CD4-positive, alpha-beta T cell treated with Interleukin-12 subunit alpha and Interleukin-12 subunit beta, for 1 hour (primary cell): ENCODE data around the gene ERG.

ENCODE experiments used
- DNase-seq: peaks from one replicate; pipeline ENCODE4 v3.0.0-alpha.2; 2020

ERG gene

DNA sequence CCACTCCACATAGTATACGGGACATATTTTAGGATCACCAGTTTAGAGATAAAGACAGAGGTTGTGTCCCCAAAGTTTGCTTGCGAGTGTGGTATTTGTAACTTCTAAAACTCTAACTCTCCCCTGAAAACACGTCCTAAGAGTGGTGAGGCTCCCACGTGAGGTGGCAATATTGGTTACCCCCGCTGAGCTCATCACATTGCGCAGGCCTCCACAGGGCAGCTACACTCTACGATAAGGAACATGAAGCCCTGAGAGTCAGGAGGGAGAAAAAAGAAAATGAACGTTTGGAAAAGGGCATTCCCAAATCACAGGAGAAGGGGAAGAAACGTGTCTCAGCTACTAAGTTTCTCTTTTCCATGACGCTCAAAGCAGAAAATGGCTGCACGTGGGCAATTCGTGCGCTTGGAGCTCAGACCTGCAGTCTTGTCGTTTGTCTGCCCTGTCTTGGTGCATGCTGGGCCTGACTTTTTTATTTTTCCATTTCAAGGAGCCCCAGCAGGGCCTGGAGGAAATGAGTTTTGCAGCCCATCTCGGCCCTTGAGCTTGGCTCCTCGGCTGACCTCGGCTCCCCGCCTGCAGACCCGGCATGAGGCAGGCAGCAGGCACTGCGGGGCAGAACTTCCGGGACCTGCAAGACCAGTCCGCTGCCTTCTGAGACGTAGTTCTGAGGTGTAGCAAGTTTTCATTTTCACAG is 25.7 kb downstream of the ERG start:
- no peak for DNase-seq

GRCh38 chr21:38471766-38472165 is 26.5 kb downstream of the ERG start:
- DNase-seq = no peak

GRCh38 chr21:38470755-38471154 is 27.5 kb downstream of the ERG start:
- DNase-seq = no peak

DNA sequence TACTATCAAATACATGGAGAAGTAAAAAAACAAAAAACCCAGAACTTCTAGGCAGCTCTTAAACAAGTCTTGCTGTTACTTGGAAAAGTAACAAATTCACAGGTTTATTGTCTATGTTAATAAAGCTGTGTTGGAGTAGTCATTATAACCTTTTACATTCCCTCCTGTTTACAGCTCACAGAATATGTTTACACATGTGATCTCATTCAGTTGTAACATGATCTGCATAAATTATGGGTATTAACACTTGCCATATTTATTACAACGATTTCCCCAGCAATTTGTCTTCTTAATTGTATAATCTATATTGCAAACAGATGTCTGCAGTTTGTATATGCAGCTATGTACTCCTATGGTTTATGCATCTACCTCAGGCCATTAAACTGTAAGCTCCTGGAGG is 28.6 kb downstream of the ERG start:
- no peak for DNase-seq

DNA sequence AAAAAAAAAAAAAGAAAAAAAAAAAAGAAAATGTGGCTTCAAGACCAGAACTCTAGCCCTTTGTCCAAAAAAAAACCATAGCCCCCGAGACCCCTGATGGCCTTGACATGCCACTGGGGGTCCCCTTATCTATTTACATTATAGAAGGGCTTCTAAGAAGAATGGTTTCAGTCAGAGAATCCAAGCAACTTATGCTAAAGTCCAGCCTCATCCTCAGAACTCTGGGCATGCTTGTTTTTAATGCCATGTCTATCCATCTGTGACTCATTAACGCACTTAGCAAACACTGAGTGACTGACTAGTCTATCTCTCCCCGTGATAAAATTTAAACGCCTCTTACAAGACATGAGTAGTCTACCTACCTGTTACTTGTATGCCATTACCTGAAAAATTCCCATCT is 29.3 kb downstream of the ERG start:
- no peak for DNase-seq

DNA sequence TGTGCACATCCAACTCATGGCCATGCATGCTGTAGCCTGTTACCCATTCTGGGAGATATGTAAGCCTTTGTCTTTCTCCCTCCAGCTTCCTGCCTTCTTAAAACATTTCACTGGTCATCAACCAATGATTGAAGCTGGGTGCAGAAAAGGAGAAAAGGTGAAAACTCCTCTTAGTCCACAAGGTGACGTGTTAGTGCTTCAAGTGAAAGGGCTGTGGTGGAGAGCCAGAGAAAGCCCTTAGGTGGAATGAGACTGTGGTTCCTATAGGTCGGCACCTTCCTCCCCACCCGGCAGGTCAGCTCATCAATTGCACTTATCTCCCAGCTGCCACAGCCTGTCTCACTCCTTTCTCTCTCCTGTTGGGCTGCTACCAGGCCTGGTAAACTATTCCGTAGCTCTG is 30.4 kb downstream of the ERG start:
- DNase-seq = no peak

- DNase-seq = no peak
These were observed 30.9 kb downstream of the ERG start for GRCh38 chr21:38467374-38467773.

DNA sequence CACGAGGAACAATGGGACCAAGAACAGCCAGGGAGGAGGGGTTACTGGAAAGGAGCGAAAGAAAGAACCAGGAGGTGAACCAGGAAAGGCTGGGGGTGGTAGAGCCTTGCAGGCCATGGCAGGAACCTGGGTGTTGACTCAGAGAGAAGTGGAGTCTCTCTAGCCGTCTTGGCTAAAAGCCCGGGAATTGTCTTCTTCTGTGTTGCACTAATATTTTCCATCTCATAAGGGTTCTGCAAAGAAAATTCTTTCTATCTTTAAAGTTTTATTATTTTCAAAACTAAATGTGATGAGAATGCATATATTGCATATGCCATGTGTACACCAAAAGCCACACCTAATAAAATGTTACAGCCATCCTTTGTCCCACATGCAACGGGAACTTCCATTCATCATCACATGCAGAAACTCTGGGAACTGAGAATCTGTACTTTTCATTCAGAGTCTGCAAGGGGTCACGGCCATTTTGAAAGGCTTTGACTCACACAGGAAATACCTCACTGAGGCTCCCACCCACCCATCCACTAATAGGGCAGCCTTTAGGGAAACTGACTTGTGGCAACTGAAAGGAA is 38.0 kb downstream of the ERG start:
- no peak for DNase-seq

DNA sequence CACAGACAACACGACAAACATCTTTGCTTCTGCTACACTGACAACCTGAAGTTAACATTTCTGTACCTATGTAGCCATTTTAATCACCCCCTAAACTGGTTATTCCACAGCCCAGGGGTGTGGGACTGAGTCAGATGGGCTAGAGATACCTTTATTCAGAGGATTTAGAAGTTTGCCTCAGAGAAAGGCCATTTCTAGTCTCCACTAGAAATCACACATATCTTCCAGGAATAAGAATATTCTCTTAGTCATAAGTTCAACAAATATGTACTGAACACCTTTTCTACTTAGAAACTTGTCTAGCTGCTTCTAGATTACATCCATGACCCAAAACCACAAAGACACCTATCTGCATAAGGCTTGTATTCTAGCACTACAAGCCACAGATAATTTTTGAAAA is 38.8 kb downstream of the ERG start:
- no peak for DNase-seq

DNA sequence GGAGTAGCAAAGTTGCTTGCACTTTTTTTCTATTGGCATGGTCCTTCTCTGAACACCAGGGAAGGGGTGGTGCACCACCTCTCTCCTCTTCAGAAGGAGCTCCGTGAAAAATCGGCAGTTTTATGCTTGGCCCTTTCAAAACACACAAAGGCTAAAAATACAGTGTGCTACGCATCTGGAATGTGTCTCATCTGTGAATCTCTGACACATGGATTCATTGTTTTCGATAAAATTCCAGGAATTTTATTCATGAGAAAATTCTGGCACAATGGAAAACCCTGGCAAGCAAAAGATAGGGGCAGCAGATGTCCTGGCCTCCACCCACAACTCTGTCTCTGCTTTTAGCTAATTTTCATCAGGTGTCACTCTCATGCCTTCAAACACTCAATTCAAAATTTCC is 42.9 kb downstream of the ERG start:
- DNase-seq = no peak

- DNase-seq = no peak
These were observed 43.6 kb downstream of the ERG start for GRCh38 chr21:38454702-38455101.

DNA sequence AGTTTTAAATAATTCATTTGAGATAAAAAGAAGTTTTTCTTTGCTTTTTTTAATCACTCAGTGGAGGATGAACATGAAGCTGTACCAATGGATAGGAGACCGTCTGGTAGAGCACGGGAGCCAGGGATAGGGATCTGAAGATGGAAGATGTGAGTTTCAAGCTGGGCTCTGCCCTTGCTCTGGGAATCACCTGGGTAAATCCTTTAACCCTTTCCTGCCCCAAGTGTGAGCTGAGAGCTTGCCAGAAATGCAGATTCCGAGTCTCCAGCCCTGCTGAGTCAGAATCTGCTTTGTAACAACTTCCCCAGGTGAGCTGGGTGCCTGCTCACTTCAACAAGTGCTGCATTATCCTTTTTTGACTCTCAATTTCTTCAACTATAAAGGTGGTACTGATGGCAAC is 44.1 kb downstream of the ERG start:
- DNase-seq = no peak

GRCh38 chr21:38448671-38449385 is 49.4 kb downstream of the ERG start:
- DNase-seq = no peak

DNA sequence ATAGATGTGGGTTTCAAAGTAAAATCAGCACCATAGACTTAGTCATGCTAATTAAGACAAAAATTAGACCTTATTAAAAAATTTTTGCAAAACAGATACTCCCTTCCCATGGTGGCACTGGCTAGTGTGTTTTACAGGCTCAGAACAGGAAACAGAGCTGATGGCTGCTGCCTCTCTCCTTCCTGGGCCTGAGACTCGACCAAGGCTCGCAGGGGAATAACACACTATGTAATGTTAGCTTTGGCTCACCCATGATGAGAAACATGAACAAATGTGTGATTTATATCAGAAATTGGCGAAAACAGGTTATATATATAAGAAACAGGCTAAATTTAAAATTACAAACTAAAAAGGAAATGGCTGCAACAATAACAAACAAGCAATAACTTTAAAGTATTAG is 50.7 kb downstream of the ERG start:
- DNase-seq = no peak

- no peak for DNase-seq
These were observed 53.6 kb downstream of the ERG start for GRCh38 chr21:38444691-38445090.

GRCh38 chr21:38443110-38443509 is 55.2 kb downstream of the ERG start:
- no peak for DNase-seq

DNA sequence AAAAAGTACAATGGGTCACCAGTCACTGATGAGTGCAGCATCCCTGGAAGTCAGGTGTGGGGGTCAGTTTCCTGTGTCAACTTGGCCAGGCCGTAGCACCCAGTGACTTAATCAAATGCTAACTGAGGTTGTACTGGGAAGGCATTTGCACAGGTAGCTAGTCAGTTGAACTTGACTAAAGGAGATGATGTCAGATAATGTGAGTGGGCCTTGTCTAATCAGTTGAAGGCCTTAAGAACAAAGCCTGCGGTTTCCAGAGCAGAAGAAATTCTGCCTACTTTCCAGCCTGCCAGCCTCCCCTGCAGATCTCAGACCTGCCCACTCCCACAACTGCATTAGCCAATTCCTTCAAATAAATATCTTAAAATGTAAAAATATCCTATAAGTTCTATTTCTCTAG is 57.1 kb downstream of the ERG start:
- no peak for DNase-seq

- DNase-seq = no peak
These were observed 57.5 kb downstream of the ERG start for GRCh38 chr21:38440746-38441145.

GRCh38 chr21:38439957-38440356 is 58.3 kb downstream of the ERG start:
- DNase-seq = no peak

DNA sequence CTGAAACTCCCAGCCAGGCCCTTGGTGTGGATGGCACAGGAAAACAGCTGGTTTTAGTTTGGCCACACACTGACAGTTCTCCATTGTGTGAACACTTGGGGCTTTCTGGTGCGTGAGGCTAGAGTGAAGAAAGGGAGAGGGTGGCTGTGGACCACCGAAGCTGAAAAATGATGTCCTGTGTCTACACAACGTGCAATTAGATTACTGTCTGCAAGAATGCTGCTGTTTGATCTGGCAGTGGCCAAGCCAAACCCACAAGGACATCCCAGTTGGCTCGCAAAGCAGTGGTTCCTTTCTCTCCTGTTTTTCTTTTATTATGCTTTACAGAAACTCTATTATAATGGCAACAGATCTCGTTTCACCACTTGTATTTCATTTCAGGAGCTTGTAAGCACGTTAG is 58.9 kb downstream of the ERG start:
- no peak for DNase-seq

DNA sequence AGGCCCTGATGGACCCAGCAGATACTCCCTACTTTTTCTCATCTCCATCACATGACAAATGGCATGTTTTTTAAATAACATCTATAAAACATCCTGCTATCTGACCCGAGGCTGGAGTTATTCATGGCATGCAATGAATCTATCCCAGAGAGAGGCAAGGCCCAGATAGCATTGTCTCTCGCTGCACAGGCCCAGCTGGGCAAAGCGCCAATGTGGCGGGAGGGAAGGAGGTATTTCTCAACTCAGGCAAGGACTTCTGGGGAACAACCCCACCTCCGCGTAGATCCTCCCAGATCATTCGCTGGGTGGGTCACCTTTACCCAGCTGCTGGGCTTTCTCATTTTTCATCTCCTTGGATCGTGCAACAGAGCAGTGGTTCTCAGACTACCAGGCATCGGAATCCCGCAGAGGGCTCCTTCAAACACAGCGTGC is 59.8 kb downstream of the ERG start:
- no peak for DNase-seq

- DNase-seq = no peak
These were observed 61.9 kb downstream of the ERG start for GRCh38 chr21:38436341-38436740.

- DNase-seq = no peak
These were observed 63.3 kb downstream of the ERG start for GRCh38 chr21:38434913-38435533.

- DNase-seq = no peak
These were observed 64.8 kb downstream of the ERG start for GRCh38 chr21:38433471-38433870.
